Measurements from ENCODE around the gene SWAP70.

SWAP70 gene

GRCh38 chr11:9780929-9781328, 117.1 kb downstream of the SWAP70 start:
- H3K36me3 ChIP-seq (ENCODE audit: control insufficient read depth, insufficient read depth, low read length, severe bottlenecking), result peaks cover 76% of the 10 kb centered on the region
- DNase-seq (ENCODE audit: low read depth), result no peak

GRCh38 chr11:9783986-9784385, 120.1 kb downstream of the SWAP70 start:
- DNase-seq (ENCODE audit: low read depth), result no peak
- Histone ChIP-seq H3K4me3 (ENCODE audit: low read length) (no peak overlapping the region), H3K9me3 (ENCODE audit: control insufficient read depth, low read length) (no peaks in the 10 kb centered on the region), H3K9ac (ENCODE audit: low read length) (peak overlapping the region; percentile 65), H3K4me1 (ENCODE audit: control insufficient read depth, insufficient read depth, low read length) (peaks cover 37% of the 10 kb centered on the region), H3K27me3 (replicated peaks; ENCODE audit: control insufficient read depth, insufficient read depth, low read length) (no peaks in the 10 kb centered on the region), H3K36me3 (ENCODE audit: control insufficient read depth, insufficient read depth, low read length, severe bottlenecking) (peaks cover 82% of the 10 kb centered on the region)

More at GRCh38 chr11:9780929-9781328, 117.1 kb downstream of the SWAP70 start:
- Histone ChIP-seq H3K9me3 (ENCODE audit: control insufficient read depth, low read length) (no peaks in the 10 kb centered on the region), H3K4me1 (ENCODE audit: control insufficient read depth, insufficient read depth, low read length) (peaks cover 20% of the 10 kb centered on the region), H3K27me3 (replicated peaks; ENCODE audit: control insufficient read depth, insufficient read depth, low read length) (no peaks in the 10 kb centered on the region), H3K9ac (ENCODE audit: low read length) (no peak overlapping the region), H3K4me3 (ENCODE audit: low read length) (no peak overlapping the region)

DNA sequence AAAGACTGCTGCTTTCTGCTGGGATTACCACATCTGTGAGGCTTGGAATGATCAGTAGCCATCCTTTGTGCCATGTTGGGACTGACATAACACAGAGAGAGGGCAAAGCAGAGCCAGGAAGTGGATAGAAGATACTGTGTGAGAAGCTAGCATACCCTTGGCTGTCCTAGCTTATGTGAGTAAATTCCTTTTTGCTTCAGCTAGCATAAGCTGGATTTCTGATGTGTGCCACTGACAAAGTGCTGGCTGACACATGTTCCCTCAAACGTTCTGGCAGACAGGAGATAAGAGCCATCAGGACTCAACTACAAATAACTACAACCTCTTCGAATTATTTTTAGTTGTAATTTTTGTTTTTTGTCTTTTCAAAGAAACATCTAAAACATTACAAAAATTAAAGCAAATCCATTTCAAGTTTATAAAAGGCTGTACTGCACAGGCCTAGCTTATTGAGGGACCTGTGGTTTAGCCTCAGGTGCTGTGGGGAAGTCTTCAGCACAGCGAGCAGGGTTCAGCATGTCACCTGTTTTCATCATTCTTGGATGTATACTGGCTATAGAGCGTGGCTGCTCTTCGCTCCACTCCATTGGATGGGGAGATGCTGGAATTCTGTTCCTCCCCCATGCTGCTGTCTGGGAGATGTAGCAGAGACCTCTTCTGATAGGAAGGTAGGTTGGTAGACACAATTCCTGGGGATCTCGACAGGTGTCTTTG, 120.9 kb downstream of the SWAP70 start:
- peak; percentile 39 for DNase-seq (ENCODE audit: low read depth)
- Histone ChIP-seq H3K9me3 (ENCODE audit: control insufficient read depth, low read length) (no peaks in the 10 kb centered on the region), H3K27me3 (replicated peaks; ENCODE audit: control insufficient read depth, insufficient read depth, low read length) (no peaks in the 10 kb centered on the region), H3K9ac (ENCODE audit: low read length) (peak overlapping the region; percentile 65), H3K4me3 (ENCODE audit: low read length) (no peak overlapping the region), H3K36me3 (ENCODE audit: control insufficient read depth, insufficient read depth, low read length, severe bottlenecking) (peaks cover 82% of the 10 kb centered on the region), H3K4me1 (ENCODE audit: control insufficient read depth, insufficient read depth, low read length) (peaks cover 39% of the 10 kb centered on the region)

DNA sequence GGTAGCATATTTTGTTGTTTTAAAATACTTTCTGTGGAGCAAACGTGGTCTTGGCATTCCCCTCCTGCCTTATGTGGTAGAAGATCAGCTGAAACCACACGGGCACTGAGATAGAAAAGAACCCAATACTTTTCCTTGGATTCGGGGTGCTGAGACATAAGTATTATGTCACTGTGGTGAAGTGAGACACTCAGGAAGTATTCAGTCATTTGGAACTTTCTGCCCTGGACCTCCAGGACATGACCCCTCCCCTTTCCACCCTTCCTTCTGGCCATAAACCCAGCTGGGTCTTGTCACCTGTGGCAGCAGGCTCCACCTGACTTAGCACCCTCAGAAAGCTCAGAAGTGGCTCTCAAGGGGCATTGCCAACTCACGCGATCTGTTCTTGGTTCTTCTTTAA, 123.4 kb downstream of the SWAP70 start:
- peaks cover 64% of the 10 kb centered on the region for H3K36me3 ChIP-seq (ENCODE audit: control insufficient read depth, insufficient read depth, low read length, severe bottlenecking)

GRCh38 chr11:9787981-9788521, 124.2 kb downstream of the SWAP70 start:
- Histone ChIP-seq H3K9me3 (ENCODE audit: control insufficient read depth, low read length) (no peaks in the 10 kb centered on the region), H3K4me3 (ENCODE audit: low read length) (no peak overlapping the region), H3K36me3 (ENCODE audit: control insufficient read depth, insufficient read depth, low read length, severe bottlenecking) (peaks cover 63% of the 10 kb centered on the region), H3K4me1 (ENCODE audit: control insufficient read depth, insufficient read depth, low read length) (peaks cover 54% of the 10 kb centered on the region), H3K27me3 (replicated peaks; ENCODE audit: control insufficient read depth, insufficient read depth, low read length) (no peaks in the 10 kb centered on the region), H3K9ac (ENCODE audit: low read length) (peak overlapping the region; percentile 76)
- peak; percentile 87 for DNase-seq (ENCODE audit: low read depth)

More for the DNA sequence above, 123.4 kb downstream of the SWAP70 start:
- DNase-seq (ENCODE audit: low read depth), result no peak
- no peaks in the 10 kb centered on the region for H3K9me3 ChIP-seq (ENCODE audit: control insufficient read depth, low read length)
- H3K27me3 ChIP-seq (replicated peaks; ENCODE audit: control insufficient read depth, insufficient read depth, low read length), result no peaks in the 10 kb centered on the region
- H3K9ac ChIP-seq (ENCODE audit: low read length), result peak overlapping the region; percentile 76
- H3K4me3 ChIP-seq (ENCODE audit: low read length), result no peak overlapping the region
- peaks cover 54% of the 10 kb centered on the region for H3K4me1 ChIP-seq (ENCODE audit: control insufficient read depth, insufficient read depth, low read length)

DNA sequence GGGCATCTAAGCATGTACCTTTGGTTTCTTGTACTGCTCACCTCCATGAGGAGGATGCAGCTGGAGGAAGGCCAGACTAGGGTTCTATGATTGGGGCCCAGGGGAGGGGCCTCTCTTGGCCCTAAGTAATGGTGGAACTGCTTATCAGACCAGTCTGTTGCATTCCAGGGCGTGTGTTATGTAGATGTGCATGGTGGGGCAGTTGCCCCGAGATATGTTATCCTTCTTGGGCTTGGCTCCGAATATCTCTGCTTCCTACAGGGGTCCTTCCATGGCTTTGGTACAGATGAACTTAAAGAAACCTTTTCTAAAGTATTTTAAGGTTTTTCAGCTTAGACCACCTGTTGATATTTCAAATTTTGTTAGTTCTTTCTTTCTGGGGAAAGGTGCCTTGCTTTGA, 126.0 kb downstream of the SWAP70 start:
- H3K9ac ChIP-seq (ENCODE audit: low read length), result no peak overlapping the region

GRCh38 chr11:9790703-9791102, 126.8 kb downstream of the SWAP70 start:
- Histone ChIP-seq H3K27me3 (replicated peaks; ENCODE audit: control insufficient read depth, insufficient read depth, low read length) (no peaks in the 10 kb centered on the region), H3K9ac (ENCODE audit: low read length) (no peak overlapping the region), H3K4me1 (ENCODE audit: control insufficient read depth, insufficient read depth, low read length) (peaks cover 34% of the 10 kb centered on the region), H3K36me3 (ENCODE audit: control insufficient read depth, insufficient read depth, low read length, severe bottlenecking) (peaks cover 44% of the 10 kb centered on the region), H3K4me3 (ENCODE audit: low read length) (no peak overlapping the region), H3K9me3 (ENCODE audit: control insufficient read depth, low read length) (no peaks in the 10 kb centered on the region)
- no peak for DNase-seq (ENCODE audit: low read depth)

More for the DNA sequence above, 126.0 kb downstream of the SWAP70 start:
- DNase-seq (ENCODE audit: low read depth), result no peak
- H3K36me3 ChIP-seq (ENCODE audit: control insufficient read depth, insufficient read depth, low read length, severe bottlenecking), result peaks cover 51% of the 10 kb centered on the region
- no peak overlapping the region for H3K4me3 ChIP-seq (ENCODE audit: low read length)
- H3K27me3 ChIP-seq (replicated peaks; ENCODE audit: control insufficient read depth, insufficient read depth, low read length), result no peaks in the 10 kb centered on the region
- H3K4me1 ChIP-seq (ENCODE audit: control insufficient read depth, insufficient read depth, low read length), result peaks cover 37% of the 10 kb centered on the region
- H3K9me3 ChIP-seq (ENCODE audit: control insufficient read depth, low read length), result no peaks in the 10 kb centered on the region

DNA sequence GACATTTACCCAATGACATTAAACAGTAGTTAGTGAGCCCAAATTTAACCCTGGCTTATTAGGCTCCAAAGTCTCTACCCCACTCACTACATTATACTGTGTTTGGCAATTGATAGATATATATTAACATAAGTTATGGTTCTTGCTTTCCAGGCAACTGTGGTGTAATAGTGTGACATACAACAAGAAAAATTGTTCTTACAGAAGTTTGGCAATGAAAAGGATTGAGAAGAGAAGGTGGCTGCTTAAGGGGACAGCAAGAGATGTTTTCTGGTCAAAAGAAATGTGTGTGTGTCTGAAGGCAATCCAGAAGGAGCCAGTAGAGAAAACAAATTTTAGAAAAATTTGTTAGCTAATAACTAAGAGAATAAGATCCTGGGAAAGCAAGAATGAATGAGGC, 132.4 kb downstream of the SWAP70 start:
- H3K9ac ChIP-seq (ENCODE audit: low read length), result peak overlapping the region; percentile 60
- H3K36me3 ChIP-seq (ENCODE audit: control insufficient read depth, insufficient read depth, low read length, severe bottlenecking), result peaks cover 7% of the 10 kb centered on the region
- no peaks in the 10 kb centered on the region for H3K9me3 ChIP-seq (ENCODE audit: control insufficient read depth, low read length)
- H3K4me3 ChIP-seq (ENCODE audit: low read length), result no peak overlapping the region
- peak; percentile 46 for DNase-seq (ENCODE audit: low read depth)
- peaks cover 45% of the 10 kb centered on the region for H3K4me1 ChIP-seq (ENCODE audit: control insufficient read depth, insufficient read depth, low read length)
- no peaks in the 10 kb centered on the region for H3K27me3 ChIP-seq (replicated peaks; ENCODE audit: control insufficient read depth, insufficient read depth, low read length)

GRCh38 chr11:9796854-9797253, 133.0 kb downstream of the SWAP70 start:
- H3K9me3 ChIP-seq (ENCODE audit: control insufficient read depth, low read length), result no peaks in the 10 kb centered on the region
- H3K4me3 ChIP-seq (ENCODE audit: low read length), result no peak overlapping the region
- H3K9ac ChIP-seq (ENCODE audit: low read length), result peak overlapping the region; percentile 60
- peaks cover 7% of the 10 kb centered on the region for H3K36me3 ChIP-seq (ENCODE audit: control insufficient read depth, insufficient read depth, low read length, severe bottlenecking)
- peaks cover 45% of the 10 kb centered on the region for H3K4me1 ChIP-seq (ENCODE audit: control insufficient read depth, insufficient read depth, low read length)
- no peaks in the 10 kb centered on the region for H3K27me3 ChIP-seq (replicated peaks; ENCODE audit: control insufficient read depth, insufficient read depth, low read length)
- DNase-seq (ENCODE audit: low read depth), result peak; percentile 39

GRCh38 chr11:9797300-9797699, 133.4 kb downstream of the SWAP70 start:
- DNase-seq (ENCODE audit: low read depth), result no peak
- H3K4me1 ChIP-seq (ENCODE audit: control insufficient read depth, insufficient read depth, low read length), result peaks cover 48% of the 10 kb centered on the region
- peaks cover 6% of the 10 kb centered on the region for H3K36me3 ChIP-seq (ENCODE audit: control insufficient read depth, insufficient read depth, low read length, severe bottlenecking)
- peak overlapping the region; percentile 60 for H3K9ac ChIP-seq (ENCODE audit: low read length)
- no peaks in the 10 kb centered on the region for H3K27me3 ChIP-seq (replicated peaks; ENCODE audit: control insufficient read depth, insufficient read depth, low read length)
- H3K9me3 ChIP-seq (ENCODE audit: control insufficient read depth, low read length), result no peaks in the 10 kb centered on the region
- no peak overlapping the region for H3K4me3 ChIP-seq (ENCODE audit: low read length)

- Histone ChIP-seq H3K27me3 (replicated peaks; ENCODE audit: control insufficient read depth, insufficient read depth, low read length) (no peaks in the 10 kb centered on the region), H3K4me3 (ENCODE audit: low read length) (no peak overlapping the region), H3K9me3 (ENCODE audit: control insufficient read depth, low read length) (no peaks in the 10 kb centered on the region), H3K36me3 (ENCODE audit: control insufficient read depth, insufficient read depth, low read length, severe bottlenecking) (peaks cover 2% of the 10 kb centered on the region), H3K9ac (ENCODE audit: low read length) (peak overlapping the region; percentile 46), H3K4me1 (ENCODE audit: control insufficient read depth, insufficient read depth, low read length) (peaks cover 74% of the 10 kb centered on the region)
- peak; percentile 73 for DNase-seq (ENCODE audit: low read depth)
Measured at GRCh38 chr11:9799886-9800285, 136.0 kb downstream of the SWAP70 start.

Measured in adipocyte (in vitro differentiated cells).